ENCODE results near the gene MRC2. TPM values are rescaled to one million over a fixed set of nuclear protein-coding genes. Genes with fewer than 3 reads are reported as not detected.

MRC2 gene
- total RNA-seq, 4 donors from 2014 or later = 7.9 to 47.2 (median 14.5) TPM

GRCh38 chr17:62719586-62719985 lies 92.1 kb downstream of the MRC2 start:
- H3K4me3 ChIP-seq = no peak overlapping the region
- 71 to 76% methylated on average over 1 of the region's 1 CpG for WGBS, 2 donors (ENCODE audit: low coverage in 1 of 2)
- H3K27ac ChIP-seq = no peak overlapping the region
- H3K27me3 ChIP-seq = peaks cover 8% of the 10 kb centered on the region
- no peak for DNase-seq
- no peaks in the 10 kb centered on the region for H3K9me3 ChIP-seq
- in situ Hi-C loops (cut with MboI; ENCODE audit: low pct_ligation_motif_present in 1 of 4, low pct_unique_long_range_greater_than_20kb in 1 of 4, low sequenced_read_pairs in 3 of 4) (loop anchor here in 2 of 4 donors (10.0 to 25.0 kb wide), 2 partner anchors 245 to 693 kb away; partner anchors contain the start of gene TANC2 (in 1 of the 2)), intact Hi-C loops (cut with DNase I; ENCODE audit: low total_unique reads) (no loop called here)
- H3K4me1 ChIP-seq = peaks cover 0 to 1% (median 0%) of the 10 kb centered on the region in 4 donors
- no peak for TF ChIP-seq EP300 (IDR thresholded peaks at IDR 0.05; ENCODE audit: low read depth)
- no peak for TF ChIP-seq POLR2A (IDR thresholded peaks at IDR 0.05)
- no peak for TF ChIP-seq POLR2AphosphoS5 (IDR thresholded peaks at IDR 0.05)
- TF ChIP-seq, protein P1, sequence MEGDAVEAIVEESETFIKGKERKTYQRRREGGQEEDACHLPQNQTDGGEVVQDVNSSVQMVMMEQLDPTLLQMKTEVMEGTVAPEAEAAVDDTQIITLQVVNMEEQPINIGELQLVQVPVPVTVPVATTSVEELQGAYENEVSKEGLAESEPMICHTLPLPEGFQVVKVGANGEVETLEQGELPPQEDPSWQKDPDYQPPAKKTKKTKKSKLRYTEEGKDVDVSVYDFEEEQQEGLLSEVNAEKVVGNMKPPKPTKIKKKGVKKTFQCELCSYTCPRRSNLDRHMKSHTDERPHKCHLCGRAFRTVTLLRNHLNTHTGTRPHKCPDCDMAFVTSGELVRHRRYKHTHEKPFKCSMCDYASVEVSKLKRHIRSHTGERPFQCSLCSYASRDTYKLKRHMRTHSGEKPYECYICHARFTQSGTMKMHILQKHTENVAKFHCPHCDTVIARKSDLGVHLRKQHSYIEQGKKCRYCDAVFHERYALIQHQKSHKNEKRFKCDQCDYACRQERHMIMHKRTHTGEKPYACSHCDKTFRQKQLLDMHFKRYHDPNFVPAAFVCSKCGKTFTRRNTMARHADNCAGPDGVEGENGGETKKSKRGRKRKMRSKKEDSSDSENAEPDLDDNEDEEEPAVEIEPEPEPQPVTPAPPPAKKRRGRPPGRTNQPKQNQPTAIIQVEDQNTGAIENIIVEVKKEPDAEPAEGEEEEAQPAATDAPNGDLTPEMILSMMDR (IDR thresholded peaks at IDR 0.05) = no peak
- H3K36me3 ChIP-seq = no peaks in the 10 kb centered on the region

DNA sequence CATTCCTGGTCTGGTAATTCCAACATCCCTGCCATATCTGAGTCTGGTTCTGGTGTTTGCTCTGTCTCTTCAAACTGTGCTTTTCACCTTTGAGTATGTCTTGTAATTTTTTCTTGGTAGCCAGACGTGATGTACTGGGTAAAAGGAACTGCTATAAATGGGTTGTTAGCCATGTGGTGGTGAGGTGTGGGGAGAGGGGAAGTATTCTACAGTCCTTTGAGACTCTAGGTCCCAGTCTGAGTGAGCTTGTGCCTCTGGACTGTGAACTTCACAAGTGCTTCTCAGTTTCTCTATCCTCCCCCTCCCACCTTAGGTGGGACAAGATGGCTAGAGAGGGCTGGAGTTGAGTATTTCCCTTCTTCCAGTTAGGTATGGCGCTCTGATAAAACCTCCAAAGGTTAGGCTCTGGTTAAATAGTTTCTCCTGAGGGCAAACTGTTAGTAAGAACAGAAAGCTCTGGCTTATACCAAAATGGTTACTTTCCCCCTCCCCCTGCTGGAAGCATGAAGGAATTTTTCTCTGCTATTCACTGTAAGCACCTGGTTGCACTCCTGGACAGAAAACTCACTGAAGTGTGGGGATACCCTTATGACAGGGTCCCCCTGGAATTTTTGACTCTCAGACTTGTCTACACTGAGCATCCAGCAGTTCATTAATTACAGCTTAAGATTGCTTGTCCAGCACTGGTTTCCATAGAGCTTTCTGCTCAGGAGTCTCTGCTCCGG lies 92.8 kb downstream of the MRC2 start:
- in situ Hi-C loops (cut with MboI; ENCODE audit: low pct_ligation_motif_present in 1 of 4, low pct_unique_long_range_greater_than_20kb in 1 of 4, low sequenced_read_pairs in 3 of 4) = loop anchor here in 2 of 4 donors (25.0 kb wide), 1 partner anchor 692 kb away; no protein-coding TSS in a partner anchor
- H3K4me3 ChIP-seq = no peak overlapping the region
- intact Hi-C loops (cut with DNase I; ENCODE audit: low total_unique reads) = no loop called here
- H3K9me3 ChIP-seq = no peaks in the 10 kb centered on the region
- H3K36me3 ChIP-seq = no peaks in the 10 kb centered on the region
- peaks cover 8% of the 10 kb centered on the region for H3K27me3 ChIP-seq
- TF ChIP-seq, protein P1 (IDR thresholded peaks at IDR 0.05) = peak; percentile 8 to 22 (median 17)
- TF ChIP-seq POLR2A (IDR thresholded peaks at IDR 0.05) = no peak
- H3K4me1 ChIP-seq = peaks cover 0 to 8% (median 4%) of the 10 kb centered on the region in 4 donors
- WGBS, 2 donors (ENCODE audit: low coverage in 1 of 2) = 60 to 91% methylated on average over 2 to 3 of the region's 3 CpGs
- H3K27ac ChIP-seq = no peak overlapping the region
- DNase-seq = no peak

GRCh38 chr17:62722625-62723024 lies 95.2 kb downstream of the MRC2 start:
- H3K9me3 ChIP-seq = no peaks in the 10 kb centered on the region
- no peak overlapping the region for H3K27ac ChIP-seq
- TF ChIP-seq EP300 (IDR thresholded peaks at IDR 0.05; ENCODE audit: low read depth) (no peak), POLR2A (IDR thresholded peaks at IDR 0.05) (no peak), POLR2AphosphoS5 (IDR thresholded peaks at IDR 0.05) (no peak)
- TF ChIP-seq, protein P1 (IDR thresholded peaks at IDR 0.05) = no peak
- peaks cover 8% of the 10 kb centered on the region for H3K27me3 ChIP-seq
- H3K4me1 ChIP-seq = peaks cover 0 to 11% (median 5%) of the 10 kb centered on the region in 4 donors
- no peaks in the 10 kb centered on the region for H3K36me3 ChIP-seq
- in situ Hi-C loops (cut with MboI; ENCODE audit: low pct_ligation_motif_present in 1 of 4, low pct_unique_long_range_greater_than_20kb in 1 of 4, low sequenced_read_pairs in 3 of 4) (loop anchor here in 2 of 4 donors (25.0 kb wide), 1 partner anchor 690 kb away; no protein-coding TSS in a partner anchor), intact Hi-C loops (cut with DNase I; ENCODE audit: low total_unique reads) (no loop called here)
- WGBS, 2 donors (ENCODE audit: low coverage in 1 of 2) = 8 to 31% methylated on average over 1 of the region's 1 CpG
- H3K4me3 ChIP-seq = no peak overlapping the region
- no peak for DNase-seq

DNA sequence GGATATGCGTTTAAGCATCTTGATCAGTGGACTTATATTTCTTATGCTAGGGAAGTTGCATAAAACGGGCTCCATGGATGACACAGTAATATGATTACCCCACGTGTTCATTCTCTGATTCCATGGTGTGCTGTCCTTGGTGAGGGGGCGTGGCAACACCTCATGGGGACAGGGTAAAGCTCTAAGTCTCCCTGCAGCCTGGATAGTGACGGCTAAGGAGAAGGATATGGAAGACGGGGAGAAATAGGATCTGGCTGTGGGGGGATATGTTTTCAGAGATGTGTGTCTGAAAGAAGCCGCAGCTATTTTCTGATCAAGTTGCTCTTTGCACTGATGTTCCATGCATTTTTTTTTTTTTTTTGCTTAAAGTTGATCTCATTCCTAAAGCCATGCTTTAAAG lies 96.4 kb downstream of the MRC2 start:
- no peak for DNase-seq
- no peak overlapping the region for H3K27ac ChIP-seq
- WGBS, 2 donors (ENCODE audit: low coverage in 1 of 2) = 80 to 96% methylated on average over 4 to 7 of the region's 7 CpGs
- no peaks in the 10 kb centered on the region for H3K9me3 ChIP-seq
- in situ Hi-C loops (cut with MboI; ENCODE audit: low pct_ligation_motif_present in 1 of 4, low pct_unique_long_range_greater_than_20kb in 1 of 4, low sequenced_read_pairs in 3 of 4) (loop anchor here in 2 of 4 donors (25.0 kb wide), 1 partner anchor 688 kb away; no protein-coding TSS in a partner anchor), intact Hi-C loops (cut with DNase I; ENCODE audit: low total_unique reads) (no loop called here)
- no peaks in the 10 kb centered on the region for H3K36me3 ChIP-seq
- no peak overlapping the region for H3K4me3 ChIP-seq
- peaks cover 8% of the 10 kb centered on the region for H3K27me3 ChIP-seq
- H3K4me1 ChIP-seq = peaks cover 0 to 11% (median 5%) of the 10 kb centered on the region in 4 donors
- TF ChIP-seq EP300 (IDR thresholded peaks at IDR 0.05; ENCODE audit: low read depth) = no peak
